NCI-H2196 (cell line): ENCODE data around the gene TBCD.

Source experiments
- DNase-seq: peaks from one replicate; lab custom pipeline; 2025; ENCODE audit not compliant: unreplicated experiment; lab: John Stamatoyannopoulos, UW

Gene TBCD

GRCh38 chr17:82831041-82831817 is 79.4 kb downstream of the TBCD start:
- no peak for DNase-seq

DNA sequence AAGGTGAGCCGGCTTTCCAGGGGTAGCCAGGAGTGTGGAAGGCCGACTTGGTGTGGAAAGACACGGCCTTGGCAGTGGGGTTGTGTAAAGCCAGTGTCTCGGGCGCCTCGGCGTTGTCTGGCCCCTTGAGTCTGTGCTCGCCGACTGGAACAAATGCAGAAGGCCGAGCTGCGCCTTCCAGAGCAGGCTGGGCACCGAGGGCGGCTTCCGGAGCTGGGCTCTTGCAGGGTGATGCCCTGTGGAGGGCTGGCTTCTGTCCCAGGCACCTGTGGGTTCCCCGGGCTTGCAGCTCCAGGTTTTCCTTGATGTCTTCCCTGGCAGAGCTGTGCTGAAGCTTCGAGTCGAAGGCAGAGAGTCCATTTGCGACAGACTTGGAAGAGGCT is 79.9 kb downstream of the TBCD start:
- DNase-seq = no peak

DNA sequence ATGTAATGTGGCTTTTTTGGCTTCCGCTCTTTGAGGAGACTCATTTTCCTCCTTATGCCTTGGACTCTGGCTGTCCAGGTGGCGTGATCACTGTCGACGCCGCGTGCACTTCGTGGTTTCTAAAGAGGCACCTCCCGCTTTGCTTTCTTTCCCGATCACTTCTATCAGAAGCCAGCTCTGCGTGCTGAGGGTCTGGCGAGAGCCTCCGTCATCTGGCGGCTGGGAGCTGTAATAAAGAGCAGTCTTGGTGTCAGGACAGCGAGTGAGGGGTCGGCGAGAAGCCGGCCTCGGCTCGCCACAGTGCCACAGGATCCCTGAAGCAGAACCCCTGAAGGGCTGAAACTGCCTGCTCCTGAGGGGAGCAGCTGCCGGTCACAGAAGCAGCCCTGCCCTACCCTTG is 80.5 kb downstream of the TBCD start:
- DNase-seq = no peak

- no peak for DNase-seq
Observed at GRCh38 chr17:82832881-82833475, 81.1 kb downstream of the TBCD start.

GRCh38 chr17:82835122-82835521 is 83.3 kb downstream of the TBCD start:
- DNase-seq = no peak

GRCh38 chr17:82835766-82836512 is 84.1 kb downstream of the TBCD start:
- no peak for DNase-seq

GRCh38 chr17:82836823-82837357 is 85.0 kb downstream of the TBCD start:
- DNase-seq = no peak

GRCh38 chr17:82837586-82838320 is 85.9 kb downstream of the TBCD start:
- no peak for DNase-seq

DNA sequence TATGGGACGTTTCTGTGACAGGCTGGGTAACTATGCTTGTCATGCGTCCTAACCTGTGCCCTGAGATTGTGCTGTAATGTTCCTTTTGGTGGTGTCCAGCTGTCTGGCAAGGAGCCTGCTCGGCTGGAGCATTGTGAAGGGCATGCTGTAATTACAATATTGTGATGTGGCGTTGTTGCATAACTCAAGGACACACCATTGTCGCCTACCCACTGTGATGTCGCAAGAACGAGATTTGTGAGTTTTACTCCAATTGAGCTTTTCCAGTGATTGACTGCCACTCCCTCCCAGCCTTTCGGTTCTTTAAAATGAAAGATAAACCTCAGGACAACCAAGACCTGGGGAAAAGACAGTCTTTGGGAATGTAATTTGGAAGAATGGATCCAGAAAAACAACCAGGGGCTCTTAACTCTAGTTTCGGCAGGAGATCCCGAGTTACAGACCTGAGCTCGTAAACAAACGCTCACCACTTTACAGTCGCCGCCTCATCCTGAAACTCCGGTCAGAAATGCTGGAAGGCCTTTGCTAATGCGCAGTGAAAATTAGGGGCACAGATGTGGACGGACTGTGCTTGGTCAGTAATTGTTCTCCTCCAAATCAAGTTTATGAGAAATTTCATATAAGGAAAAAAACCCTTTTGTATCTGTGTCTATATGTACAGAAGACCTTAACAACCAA is 86.7 kb downstream of the TBCD start:
- DNase-seq = no peak

GRCh38 chr17:82839617-82840292 is 87.9 kb downstream of the TBCD start, which contains the start of gene ZNF750:
Gene ZNF750 (minus strand): TSS chr17:82840022. CDS start chr17:82832454, 7,568 bp downstream.
- no peak for DNase-seq

DNA sequence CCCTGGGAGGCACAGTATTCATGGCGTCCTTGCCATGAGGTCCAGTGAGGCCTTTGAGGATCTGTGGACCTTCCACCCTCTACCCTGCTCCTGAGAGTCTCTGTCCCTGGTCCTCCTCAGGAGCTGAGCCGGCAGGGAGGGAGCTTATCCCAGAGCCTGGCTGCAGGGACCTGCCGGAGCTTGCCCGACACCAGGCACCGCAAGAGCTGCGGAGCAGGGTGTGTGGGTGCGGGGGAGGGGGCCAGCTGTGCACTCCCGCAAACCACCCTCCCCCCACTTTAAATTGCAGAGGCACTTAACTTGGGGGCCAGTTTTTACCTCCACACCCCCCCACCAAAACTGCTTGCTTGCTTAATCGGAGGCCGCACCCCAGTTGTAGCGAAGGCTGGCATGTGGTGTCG is 88.6 kb downstream of the TBCD start:
- no peak for DNase-seq

- DNase-seq = no peak
Observed at GRCh38 chr17:82841921-82842596, 90.2 kb downstream of the TBCD start.

DNA sequence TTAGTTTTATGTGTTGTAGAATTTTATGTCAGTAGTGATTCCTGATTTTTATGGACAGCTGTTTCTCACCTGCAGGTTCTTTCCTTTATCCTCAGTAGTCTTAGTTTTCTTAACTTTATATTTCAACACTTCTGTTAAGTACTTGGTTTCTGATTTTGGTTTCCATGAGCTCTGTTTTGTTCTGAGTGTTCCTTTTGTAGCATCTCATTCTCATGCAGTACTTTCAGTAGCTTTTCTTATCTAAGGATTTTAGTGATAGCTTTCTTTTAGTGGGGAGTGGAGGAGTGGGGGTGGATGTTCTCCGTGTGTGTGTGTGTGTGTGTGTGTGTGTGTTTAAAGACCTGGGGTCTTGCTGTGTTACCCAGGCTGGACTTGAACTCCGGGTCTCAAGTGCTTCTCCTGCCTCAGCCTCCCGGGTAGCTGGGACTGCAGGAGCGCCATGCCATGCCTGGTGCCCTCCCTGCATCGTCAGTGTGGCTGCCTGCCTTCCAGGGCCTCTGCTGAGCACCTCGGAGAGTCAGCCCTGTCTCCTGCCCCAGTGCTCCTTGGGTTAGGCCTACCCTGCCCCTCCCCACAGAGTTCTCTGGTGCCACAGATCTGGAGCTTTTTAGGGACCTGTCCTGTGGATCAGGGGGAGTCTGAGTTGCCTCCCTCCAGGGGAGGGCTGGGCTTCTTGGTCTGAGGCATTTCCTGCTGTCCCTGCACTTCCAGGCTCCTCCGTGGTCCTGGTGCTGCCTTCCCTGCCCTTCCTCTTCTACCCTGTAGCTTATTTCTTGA is 92.2 kb downstream of the TBCD start:
- DNase-seq = no peak

DNA sequence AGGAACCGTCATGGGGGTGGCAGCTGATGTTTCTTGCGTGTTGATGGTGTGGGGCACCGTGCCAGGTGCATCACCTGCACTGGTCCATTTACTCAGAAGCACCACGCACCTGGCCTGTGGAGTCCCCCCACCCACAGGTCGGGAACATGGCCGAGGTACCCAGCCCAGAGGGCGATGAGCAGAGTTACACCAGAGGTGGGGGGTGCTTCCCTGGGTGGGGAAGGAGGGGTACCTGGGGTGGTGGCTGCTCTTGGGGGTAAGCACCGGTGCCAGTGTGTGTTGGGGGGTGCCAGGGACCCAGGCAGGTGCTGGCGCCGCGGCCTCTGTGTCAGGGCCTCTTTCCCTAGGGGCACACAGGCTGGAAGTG is 92.9 kb downstream of the TBCD start:
- no peak for DNase-seq

- no peak for DNase-seq
Observed at GRCh38 chr17:82845163-82845807, 93.4 kb downstream of the TBCD start.

DNA sequence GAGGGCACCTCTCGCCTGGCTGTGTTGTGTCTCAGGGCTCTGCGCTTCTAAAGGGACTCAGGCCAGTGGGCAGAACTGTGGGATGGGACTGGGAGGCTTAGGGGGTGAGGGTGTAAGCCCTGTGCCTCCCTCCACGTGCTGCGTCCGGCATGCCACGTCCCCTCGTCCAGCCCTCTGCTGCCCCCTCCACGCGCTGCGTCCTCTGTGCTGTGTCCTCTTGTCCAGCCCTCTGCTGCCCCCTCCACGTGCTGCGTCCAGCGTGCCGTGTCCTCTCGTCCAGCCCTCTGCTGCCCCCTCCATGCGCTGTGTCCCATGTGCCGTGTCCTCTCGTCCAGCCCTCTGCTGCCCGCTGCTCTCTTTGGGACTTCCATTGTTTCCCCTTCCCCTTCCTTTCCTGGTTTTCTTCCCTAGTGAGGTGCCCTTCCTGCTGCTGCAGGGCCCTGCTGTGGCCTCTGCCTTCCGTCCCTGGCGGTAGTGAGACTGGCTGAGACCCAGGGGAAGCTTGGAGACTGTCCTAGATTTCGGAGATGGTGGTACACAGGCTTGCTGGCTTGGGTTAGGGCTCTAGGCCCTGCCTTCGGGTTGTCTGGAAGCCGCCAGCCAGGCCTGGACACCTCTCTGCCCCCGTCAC is 94.3 kb downstream of the TBCD start:
- DNase-seq = no peak

DNA sequence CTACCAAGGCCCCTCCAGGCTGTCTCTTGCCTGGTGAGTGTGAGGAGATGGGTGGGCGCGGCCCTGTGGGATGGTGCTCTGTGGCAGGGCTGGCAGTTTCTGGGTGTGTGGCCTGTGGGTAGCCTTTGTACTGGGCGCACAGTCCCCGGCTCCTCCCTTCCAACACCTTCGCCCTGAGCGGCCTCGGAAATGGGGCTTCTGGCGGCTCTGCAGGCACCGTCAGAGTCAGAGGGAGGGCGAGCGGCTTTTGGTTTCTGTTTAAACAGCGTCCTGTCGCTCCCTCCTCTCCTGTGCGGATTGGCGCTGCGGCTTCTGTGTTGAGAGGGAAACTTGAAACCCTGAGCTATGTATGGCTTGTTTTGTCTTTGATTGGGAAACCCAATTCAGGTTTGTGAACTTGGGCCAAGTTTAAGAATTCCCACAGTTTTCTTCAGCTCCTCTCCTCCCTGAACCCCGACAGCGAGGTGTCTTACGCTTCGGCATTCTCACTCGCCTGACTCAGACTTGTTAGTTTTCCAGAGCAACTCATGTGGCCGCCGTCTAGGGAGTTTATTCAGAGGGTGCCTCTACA is 96.2 kb downstream of the TBCD start:
- peak; percentile 92 for DNase-seq
